ENCODE measurements around the gene PTPA. TPM values are rescaled to one million over a fixed set of nuclear protein-coding genes. Genes with fewer than 3 reads are reported as not detected.

PTPA gene
- 166 TPM for total RNA-seq (ENCODE audit: unreplicated experiment)
- long read RNA-seq, partial matches to known transcripts = 2 of 13 reads
- long read RNA-seq, other reads (novel, unspliced or antisense) = 7 of 13 reads

GRCh38 chr9:129110740-129111527 is at the start of gene PTPA, which contains the start of gene CRAT:
TSS of gene PTPA (plus strand) at chr9:129111415. CDS start at chr9:129111601, 186 bp downstream.
TSS of gene CRAT (minus strand) at chr9:129110793. CDS start at chr9:129110509, 284 bp downstream.
- peak within 1 kb of the TSS; percentile 98 for H3K27ac Mint-ChIP-seq (ENCODE audit: unreplicated experiment)
- TF ChIP-seq CTCF (IDR thresholded peaks at IDR 0.05; ENCODE audit: partially characterized antibody, unreplicated experiment) = no peak
- peaks cover 12% of the 10 kb centered on the region for H3K27me3 Mint-ChIP-seq (ENCODE audit: unreplicated experiment)
- H3K9me3 Mint-ChIP-seq (ENCODE audit: unreplicated experiment) = peaks cover 5% of the 10 kb centered on the region
- H3K4me3 Mint-ChIP-seq (ENCODE audit: unreplicated experiment) = peak within 1 kb of the TSS; percentile 91
- H3K36me3 Mint-ChIP-seq (ENCODE audit: unreplicated experiment) = no peaks in the 10 kb centered on the region
- DNase-seq = peak; percentile 98
- peaks cover 13% of the 10 kb centered on the region for H3K4me1 Mint-ChIP-seq (ENCODE audit: low read depth, unreplicated experiment)

GRCh38 chr9:129063061-129063460 is 48.2 kb upstream of the PTPA start:
- DNase-seq = no peak
- no peak overlapping the region for H3K27ac Mint-ChIP-seq (ENCODE audit: unreplicated experiment)
- H3K4me3 Mint-ChIP-seq (ENCODE audit: unreplicated experiment) = no peak overlapping the region
- peaks cover 4% of the 10 kb centered on the region for H3K4me1 Mint-ChIP-seq (ENCODE audit: low read depth, unreplicated experiment)
- no peak for TF ChIP-seq CTCF (IDR thresholded peaks at IDR 0.05; ENCODE audit: partially characterized antibody, unreplicated experiment)
- peaks cover 2% of the 10 kb centered on the region for H3K27me3 Mint-ChIP-seq (ENCODE audit: unreplicated experiment)
- H3K9me3 Mint-ChIP-seq (ENCODE audit: unreplicated experiment) = no peaks in the 10 kb centered on the region
- H3K36me3 Mint-ChIP-seq (ENCODE audit: unreplicated experiment) = no peaks in the 10 kb centered on the region

GRCh38 chr9:129064499-129064908 is 46.7 kb upstream of the PTPA start:
- DNase-seq = no peak
- peaks cover 2% of the 10 kb centered on the region for H3K27me3 Mint-ChIP-seq (ENCODE audit: unreplicated experiment)
- no peaks in the 10 kb centered on the region for H3K9me3 Mint-ChIP-seq (ENCODE audit: unreplicated experiment)
- H3K27ac Mint-ChIP-seq (ENCODE audit: unreplicated experiment) = no peak overlapping the region
- TF ChIP-seq CTCF (IDR thresholded peaks at IDR 0.05; ENCODE audit: partially characterized antibody, unreplicated experiment) = no peak
- H3K36me3 Mint-ChIP-seq (ENCODE audit: unreplicated experiment) = no peaks in the 10 kb centered on the region
- no peak overlapping the region for H3K4me3 Mint-ChIP-seq (ENCODE audit: unreplicated experiment)
- H3K4me1 Mint-ChIP-seq (ENCODE audit: low read depth, unreplicated experiment) = peaks cover 8% of the 10 kb centered on the region

- DNase-seq = no peak
- no peak overlapping the region for H3K4me3 Mint-ChIP-seq (ENCODE audit: unreplicated experiment)
- no peaks in the 10 kb centered on the region for H3K36me3 Mint-ChIP-seq (ENCODE audit: unreplicated experiment)
Observed at GRCh38 chr9:129068110-129068509, 43.1 kb upstream of the PTPA start.

More at GRCh38 chr9:129068110-129068509, 43.1 kb upstream of the PTPA start:
- TF ChIP-seq CTCF (IDR thresholded peaks at IDR 0.05; ENCODE audit: partially characterized antibody, unreplicated experiment) = no peak
- Mint-ChIP-seq H3K4me1 (ENCODE audit: low read depth, unreplicated experiment) (peaks cover 10% of the 10 kb centered on the region), H3K9me3 (ENCODE audit: unreplicated experiment) (no peaks in the 10 kb centered on the region), H3K27ac (ENCODE audit: unreplicated experiment) (no peak overlapping the region), H3K27me3 (ENCODE audit: unreplicated experiment) (peaks cover 2% of the 10 kb centered on the region)

Measured in glutamatergic neuron (in vitro differentiated cells).